NK-92 treated with Interleukin-12 subunit alpha and Interleukin-12 subunit beta, amount 100 ng/mL, for 24 hours (cell line): ENCODE results near the gene GIPC3.

Experiments used
- DNase-seq: peaks from one replicate; lab custom pipeline; 2025; lab: John Stamatoyannopoulos, UW

GIPC3 gene

GRCh38 chr19:3638208-3639193 is 53.2 kb downstream of the GIPC3 start:
- DNase-seq, result no peak

GRCh38 chr19:3639479-3639878 is 54.2 kb downstream of the GIPC3 start:
- DNase-seq, result no peak

GRCh38 chr19:3641515-3642269 is 56.4 kb downstream of the GIPC3 start:
- DNase-seq, result no peak

GRCh38 chr19:3642296-3642695 is 57.0 kb downstream of the GIPC3 start:
- no peak for DNase-seq
